Mucosa of descending colon (tissue), 3 donors: ENCODE measurements around the gene TRPM3. TPM values are rescaled to one million over a fixed set of nuclear protein-coding genes. Genes with fewer than 3 reads are reported as not detected.

Source experiments
- ATAC-seq: fragments of 200-7000 bp; cut with Tn5 transposase; one replicate; pipeline ENCODE4 v1.9.1; 2020; ENCODE audit warnings: mild to moderate bottlenecking, moderate library complexity
- DNase-seq, 3 donors: peaks; one replicate each; pipeline ENCODE4 v3.0.0-alpha.2; 2020
- H3K36me3 ChIP-seq: fragments of 200-600 bp; one replicate; pipeline ENCODE4 v1.8.0; 2021; ENCODE audit warnings: low read depth, mild to moderate bottlenecking
- H3K4me1 ChIP-seq: fragments of 200-600 bp; one replicate; pipeline ENCODE4 v1.8.0; 2021; ENCODE audit warnings: low read depth, mild to moderate bottlenecking
- H3K4me3 ChIP-seq: fragments of 200-600 bp; one replicate; pipeline ENCODE4 v1.8.0; 2021; ENCODE audit warnings: mild to moderate bottlenecking
- H3K9me3 ChIP-seq: fragments of 200-600 bp; one replicate; pipeline ENCODE4 v1.8.0; 2021; ENCODE audit warnings: mild to moderate bottlenecking
- CTCF ChIP-seq: fragments of 200-600 bp; IDR thresholded peaks from one replicate; pipeline ENCODE4 v1.8.0; 2022; ENCODE audit warnings: antibody characterized with exemption, mild to moderate bottlenecking
- intact Hi-C, 2 donors: fragments of 100-400 bp; cut with DNase I in 1 of 2; cut with micrococcal nuclease in 1 of 2; formaldehyde crosslinking; loops; one replicate each; pipeline versions ENCODE4 v1.11.0 to v1.11.1; 2022; cut with DNase I, micrococcal nuclease
- total RNA-seq, 3 donors: library from RNA; stranded (reverse); fragmentation: NEBNext Ultra II Directional in 2 of 3; extraction: Animal tissue kit (Norgen Biotek cat#: 25700) in 2 of 3; gene quantifications; one replicate each; pipeline versions ENCODE4 v1.2.1 to v1.2.4, GENCODE V29; 2021 to 2023
- donor health status: DM: no; HTN: no; CAD: no; lungs with moderate emphysema.
- donor health status: DM: no; HTN: no; CAD: no.
- donor health status: DM: no; HTN: yes; CAD: no.

Gene TRPM3
- total RNA-seq, 3 donors from 2014 or later: 0.29 to 0.55 (median 0.51) TPM

GRCh38 chr9:71146511-71146910 lies 25.1 kb upstream of the TRPM3 start:
- intact Hi-C loops: no loop called here
- Histone ChIP-seq H3K4me1 (no peaks in the 10 kb centered on the region), H3K4me3 (no peak overlapping the region), H3K36me3 (no peaks in the 10 kb centered on the region), H3K9me3 (no peaks in the 10 kb centered on the region)
- DNase-seq (no peak), ATAC-seq (no peak)
- TF ChIP-seq CTCF: no peak

- DNase-seq (no peak), ATAC-seq (no peak)
- Histone ChIP-seq H3K9me3 (no peaks in the 10 kb centered on the region), H3K36me3 (no peaks in the 10 kb centered on the region), H3K4me1 (no peaks in the 10 kb centered on the region), H3K4me3 (no peak overlapping the region)
- TF ChIP-seq CTCF: no peak
- intact Hi-C loops: no loop called here
Observed at GRCh38 chr9:71145179-71145578, 23.8 kb upstream of the TRPM3 start.

- Histone ChIP-seq H3K4me3 (no peak overlapping the region), H3K4me1 (no peaks in the 10 kb centered on the region), H3K9me3 (no peaks in the 10 kb centered on the region), H3K36me3 (no peaks in the 10 kb centered on the region)
- intact Hi-C loops: no loop called here
- TF ChIP-seq CTCF: no peak
- no peak for ATAC-seq
- no peak for DNase-seq
Observed at GRCh38 chr9:71144495-71144894, 23.1 kb upstream of the TRPM3 start.

GRCh38 chr9:71136696-71137095 lies 15.3 kb upstream of the TRPM3 start:
- no peak overlapping the region for H3K4me3 ChIP-seq
- intact Hi-C loops: no loop called here
- DNase-seq (no peak), ATAC-seq (no peak)
- H3K36me3 ChIP-seq: no peaks in the 10 kb centered on the region
- TF ChIP-seq CTCF: no peak
- no peaks in the 10 kb centered on the region for H3K4me1 ChIP-seq
- no peaks in the 10 kb centered on the region for H3K9me3 ChIP-seq

GRCh38 chr9:71131145-71131544 lies 9.7 kb upstream of the TRPM3 start:
- Histone ChIP-seq H3K36me3 (no peaks in the 10 kb centered on the region), H3K4me3 (no peak overlapping the region), H3K9me3 (no peaks in the 10 kb centered on the region), H3K4me1 (no peaks in the 10 kb centered on the region)
- intact Hi-C loops: no loop called here
- DNase-seq (no peak), ATAC-seq (no peak)
- TF ChIP-seq CTCF: no peak

- Histone ChIP-seq H3K9me3 (no peaks in the 10 kb centered on the region), H3K4me1 (no peaks in the 10 kb centered on the region), H3K36me3 (no peaks in the 10 kb centered on the region), H3K4me3 (no peak overlapping the region)
- ATAC-seq (no peak), DNase-seq (no peak)
- intact Hi-C loops: no loop called here
- TF ChIP-seq CTCF: no peak
Observed at GRCh38 chr9:71130521-71130920, 9.1 kb upstream of the TRPM3 start.
